Activated B cell treated with CpG ODN at 0.5 μM for 24 hours (primary cell): ENCODE results near the gene XPNPEP2. TPM values are rescaled to one million over a fixed set of nuclear protein-coding genes. Genes with fewer than 3 reads are reported as not detected.

Experiments
- ATAC-seq: fragments of 200-7000 bp; cut with Tn5 transposase; one replicate; pipeline ENCODE4 v1.10.0; 2021; ENCODE audit warnings: low read depth, mild to moderate bottlenecking, moderate library complexity
- CTCF ChIA-PET: fragments of 350-600 bp; sonication (Branson Sonifier 250); formaldehyde crosslinking; loops from one replicate; lab custom pipeline; 2021; ENCODE audit warnings: antibody characterized with exemption; lab: Charles Lee
- POLR2A ChIA-PET: fragments of 350-600 bp; sonication (Branson Sonifier 250); formaldehyde crosslinking; loops from one replicate; lab custom pipeline; 2021; ENCODE audit warnings: antibody characterized with exemption; lab: Charles Lee
- DNase-seq: peaks from one replicate; pipeline ENCODE4 v3.0.0; 2022
- H3K27ac Mint-ChIP-seq: one replicate; pipeline ENCODE4 v1.8.0; 2020; ENCODE audit warnings: mixed read lengths
- H3K27me3 Mint-ChIP-seq: one replicate; pipeline ENCODE4 v1.8.0; 2021; ENCODE audit warnings: mixed read lengths
- H3K36me3 Mint-ChIP-seq: one replicate; pipeline ENCODE4 v1.8.0; 2021; ENCODE audit warnings: low read depth, mixed read lengths
- H3K4me1 Mint-ChIP-seq: one replicate; pipeline ENCODE4 v1.8.0; 2021; ENCODE audit warnings: mixed read lengths
- H3K4me3 Mint-ChIP-seq: one replicate; pipeline ENCODE4 v1.8.0; 2020; ENCODE audit warnings: mild to moderate bottlenecking, mixed read lengths
- H3K9me3 Mint-ChIP-seq: one replicate; pipeline ENCODE4 v1.8.0; 2020; ENCODE audit warnings: mixed read lengths
- CTCF ChIP-seq: fragments of 200-600 bp; IDR thresholded peaks from one replicate; pipeline ENCODE4 v1.8.0; 2022; ENCODE audit warnings: antibody characterized with exemption, mild to moderate bottlenecking
- intact Hi-C: fragments of 100-400 bp; cut with micrococcal nuclease; formaldehyde crosslinking; loops from one replicate; pipeline ENCODE4 v1.15.1; 2024
- total RNA-seq: library from RNA; stranded (reverse); gene quantifications from 2 replicates; pipeline ENCODE4 v1.2.3, GENCODE V29; 2022

Gene XPNPEP2
- total RNA-seq, 1 donor from 2014 or later, result 0.07 TPM

GRCh38 chrX:129719268-129719667 lies 19.5 kb upstream of the XPNPEP2 start:
- Mint-ChIP-seq H3K36me3 (no peaks in the 10 kb centered on the region), H3K4me3 (no peak overlapping the region), H3K9me3 (no peaks in the 10 kb centered on the region), H3K4me1 (peaks cover 4% of the 10 kb centered on the region), H3K27me3 (no peaks in the 10 kb centered on the region), H3K27ac (no peak overlapping the region)
- no peak for ATAC-seq
- DNase-seq, result no peak
- TF ChIP-seq CTCF, result no peak
- intact Hi-C loops, result no loop called here
- ChIA-PET CTCF (no interaction called here), POLR2A (no interaction called here)

- peaks cover 4% of the 10 kb centered on the region for H3K4me1 Mint-ChIP-seq
- no peak overlapping the region for H3K27ac Mint-ChIP-seq
- H3K36me3 Mint-ChIP-seq, result no peaks in the 10 kb centered on the region
- no peak overlapping the region for H3K4me3 Mint-ChIP-seq
- TF ChIP-seq CTCF, result no peak
- ChIA-PET POLR2A (no interaction called here), CTCF (no interaction called here)
- intact Hi-C loops, result no loop called here
- H3K27me3 Mint-ChIP-seq, result no peaks in the 10 kb centered on the region
- DNase-seq (no peak), ATAC-seq (no peak)
- H3K9me3 Mint-ChIP-seq, result no peaks in the 10 kb centered on the region
Measured at GRCh38 chrX:129719931-129720530, 18.7 kb upstream of the XPNPEP2 start.

- Mint-ChIP-seq H3K4me1 (peaks cover 4% of the 10 kb centered on the region), H3K27ac (no peak overlapping the region), H3K27me3 (no peaks in the 10 kb centered on the region), H3K4me3 (no peak overlapping the region), H3K9me3 (no peaks in the 10 kb centered on the region), H3K36me3 (no peaks in the 10 kb centered on the region)
- no peak for TF ChIP-seq CTCF
- DNase-seq, result no peak
- intact Hi-C loops, result no loop called here
- POLR2A ChIA-PET, result no interaction called here
- CTCF ChIA-PET, result no interaction called here
- ATAC-seq, result no peak
Measured at GRCh38 chrX:129720741-129721140, 18.0 kb upstream of the XPNPEP2 start.

GRCh38 chrX:129721414-129721813 lies 17.4 kb upstream of the XPNPEP2 start:
- no peak for DNase-seq
- no peak overlapping the region for H3K4me3 Mint-ChIP-seq
- no peaks in the 10 kb centered on the region for H3K27me3 Mint-ChIP-seq
- no peak for ATAC-seq
- ChIA-PET CTCF (no interaction called here), POLR2A (no interaction called here)
- intact Hi-C loops, result no loop called here
- H3K36me3 Mint-ChIP-seq, result no peaks in the 10 kb centered on the region
- peaks cover 6% of the 10 kb centered on the region for H3K4me1 Mint-ChIP-seq
- no peaks in the 10 kb centered on the region for H3K9me3 Mint-ChIP-seq
- TF ChIP-seq CTCF, result no peak
- no peak overlapping the region for H3K27ac Mint-ChIP-seq

- H3K4me1 Mint-ChIP-seq, result peaks cover 6% of the 10 kb centered on the region
- intact Hi-C loops, result no loop called here
- no peaks in the 10 kb centered on the region for H3K27me3 Mint-ChIP-seq
- DNase-seq (no peak), ATAC-seq (no peak)
- no peaks in the 10 kb centered on the region for H3K9me3 Mint-ChIP-seq
- H3K36me3 Mint-ChIP-seq, result no peaks in the 10 kb centered on the region
- CTCF ChIA-PET, result no interaction called here
- H3K27ac Mint-ChIP-seq, result no peak overlapping the region
- H3K4me3 Mint-ChIP-seq, result no peak overlapping the region
- TF ChIP-seq CTCF, result no peak
- POLR2A ChIA-PET, result no interaction called here
Measured at GRCh38 chrX:129721870-129722269, 16.9 kb upstream of the XPNPEP2 start.
